Neural progenitor cell (in vitro differentiated cells): ENCODE data around the gene HHEX.

Source experiments
- EZH2phosphoT487 ChIP-seq: fragments of 200-600 bp; sonication (generic); IDR thresholded peaks from 2 replicates; pipeline ENCODE4 v1.6.1; 2017; ENCODE audit warnings: antibody characterized with exemption
- TF ChIP-seq, protein P1 (sequence below): fragments of 200-600 bp; sonication (generic); IDR thresholded peaks from 2 replicates; pipeline ENCODE4 v1.5.1; 2017; ENCODE audit warnings: antibody characterized with exemption, mild to moderate bottlenecking

- TF ChIP-seq, protein P1, sequence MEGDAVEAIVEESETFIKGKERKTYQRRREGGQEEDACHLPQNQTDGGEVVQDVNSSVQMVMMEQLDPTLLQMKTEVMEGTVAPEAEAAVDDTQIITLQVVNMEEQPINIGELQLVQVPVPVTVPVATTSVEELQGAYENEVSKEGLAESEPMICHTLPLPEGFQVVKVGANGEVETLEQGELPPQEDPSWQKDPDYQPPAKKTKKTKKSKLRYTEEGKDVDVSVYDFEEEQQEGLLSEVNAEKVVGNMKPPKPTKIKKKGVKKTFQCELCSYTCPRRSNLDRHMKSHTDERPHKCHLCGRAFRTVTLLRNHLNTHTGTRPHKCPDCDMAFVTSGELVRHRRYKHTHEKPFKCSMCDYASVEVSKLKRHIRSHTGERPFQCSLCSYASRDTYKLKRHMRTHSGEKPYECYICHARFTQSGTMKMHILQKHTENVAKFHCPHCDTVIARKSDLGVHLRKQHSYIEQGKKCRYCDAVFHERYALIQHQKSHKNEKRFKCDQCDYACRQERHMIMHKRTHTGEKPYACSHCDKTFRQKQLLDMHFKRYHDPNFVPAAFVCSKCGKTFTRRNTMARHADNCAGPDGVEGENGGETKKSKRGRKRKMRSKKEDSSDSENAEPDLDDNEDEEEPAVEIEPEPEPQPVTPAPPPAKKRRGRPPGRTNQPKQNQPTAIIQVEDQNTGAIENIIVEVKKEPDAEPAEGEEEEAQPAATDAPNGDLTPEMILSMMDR, result no peak
- peak; percentile 91 for TF ChIP-seq EZH2phosphoT487
These were observed 660 bp upstream of the HHEX start for GRCh38 chr10:92688927-92689662.
